C4-2B (cell line): ENCODE data around the gene COL3A1.

Source experiments
- CTCF ChIP-seq: fragments of 450-650 bp; conservative IDR thresholded peaks from 2 replicates; pipeline ENCODE4 v1.5.1; 2017; ENCODE audit warnings: mild to moderate bottlenecking
- ZFX ChIP-seq: fragments of 450-650 bp; IDR thresholded peaks from 2 replicates; pipeline ENCODE4 v1.6.1; 2017

GRCh38 chr2:189013031-189013430, 38.9 kb downstream of the COL3A1 start:
- TF ChIP-seq CTCF (no peak), ZFX (no peak)
